ENCODE measurements around the gene GPRIN3. TPM values are rescaled to one million over a fixed set of nuclear protein-coding genes. Genes with fewer than 3 reads are reported as not detected.

The GPRIN3 gene
- total and polyA plus RNA-seq, 2 of the 13 experiments (the other 11 are each of a cell fraction or from before 2014, with no cell fraction given) = not detected

DNA sequence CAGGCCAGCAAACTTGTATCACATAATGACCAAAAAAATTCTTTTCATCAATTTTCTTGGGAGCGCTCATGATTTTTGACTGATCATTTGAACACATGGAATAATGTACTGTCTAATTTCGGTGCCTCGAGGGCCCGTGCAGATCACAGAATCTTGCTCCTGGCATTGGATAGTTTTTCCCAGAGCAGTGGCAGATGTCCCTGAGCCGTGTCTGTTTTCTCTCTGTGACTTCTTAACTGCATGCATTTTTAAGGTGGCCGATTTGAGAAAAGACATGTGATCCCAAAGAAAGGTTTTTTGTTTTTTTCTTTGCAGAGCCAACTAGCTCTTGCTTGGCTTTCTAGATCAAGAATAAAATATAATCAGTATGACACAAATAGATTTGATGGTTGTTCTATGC is 19.7 kb downstream of the GPRIN3 start:
- Histone ChIP-seq H3K36me3 (replicated peaks in 1 of 2; ENCODE audit: control insufficient read depth in 1 of 2, insufficient read depth in 2 of 2, low read length in 2 of 2) (no peaks in the 10 kb centered on the region), H3K9me3 (ENCODE audit: low read length) (no peaks in the 10 kb centered on the region), H3K4me1 (ENCODE audit: insufficient read depth, low read length) (no peaks in the 10 kb centered on the region), H3K27me3 (ENCODE audit: control insufficient read depth in 1 of 2, insufficient read depth in 2 of 2, low read length in 2 of 2) (no peaks in the 10 kb centered on the region), H2AFZ (ENCODE audit: low read length) (no peak overlapping the region), H4K20me1 (ENCODE audit: insufficient read depth, low read length) (no peaks in the 10 kb centered on the region), H3K9ac (ENCODE audit: insufficient read depth, low read depth, low read length) (no peak overlapping the region), H3K27ac (ENCODE audit: extremely low read length, insufficient read depth, low read length) (no peak overlapping the region), H3K4me2 (ENCODE audit: low read depth, low read length) (no peak overlapping the region), H3K79me2 (ENCODE audit: insufficient read depth, low read length) (no peaks in the 10 kb centered on the region), H3K4me3 (replicated peaks in 1 of 3; ENCODE audit: insufficient read depth in 1 of 3, low read depth in 2 of 3, low read length in 3 of 3) (no peak overlapping the region)
- POLR2A ChIA-PET = no interaction called here
- TF ChIP-seq ZNF468 (CRISPR knock-in tag; IDR thresholded peaks at IDR 0.05) = no peak
- no peak for TF ChIP-seq RBAK (CRISPR knock-in tag; IDR thresholded peaks at IDR 0.05)
- no peak for TF ChIP-seq ZNF34 (CRISPR knock-in tag; IDR thresholded peaks at IDR 0.05; ENCODE audit: borderline replicate concordance)
- TF ChIP-seq ZNF333 (CRISPR knock-in tag; IDR thresholded peaks at IDR 0.05; ENCODE audit: borderline replicate concordance) = no peak
- no peak for TF ChIP-seq ZNF816 (CRISPR knock-in tag; IDR thresholded peaks at IDR 0.05; ENCODE audit: borderline replicate concordance)
- CTCF ChIA-PET (ENCODE audit: low intra/inter-chr PET ratio, low total read pairs) = no interaction called here
- BruUV-seq (replicated peaks) = no TSS peak
- no peak for DNase-seq (ENCODE audit: low spot score)
- in situ Hi-C loops (cut with HindIII; ENCODE audit: extremely low pct_ligation_motif_present, low pct_unique_long_range_greater_than_20kb) = no loop called here
- intact Hi-C loops (cut with micrococcal nuclease; ENCODE audit: unreplicated experiment) = no loop called here
- FAIRE-seq = no peak
- WGBS (ENCODE audit: low lambda C conversion rate) = 3% methylated on average over 6 of the region's 6 CpGs
- ATAC-seq = no peak

DNA sequence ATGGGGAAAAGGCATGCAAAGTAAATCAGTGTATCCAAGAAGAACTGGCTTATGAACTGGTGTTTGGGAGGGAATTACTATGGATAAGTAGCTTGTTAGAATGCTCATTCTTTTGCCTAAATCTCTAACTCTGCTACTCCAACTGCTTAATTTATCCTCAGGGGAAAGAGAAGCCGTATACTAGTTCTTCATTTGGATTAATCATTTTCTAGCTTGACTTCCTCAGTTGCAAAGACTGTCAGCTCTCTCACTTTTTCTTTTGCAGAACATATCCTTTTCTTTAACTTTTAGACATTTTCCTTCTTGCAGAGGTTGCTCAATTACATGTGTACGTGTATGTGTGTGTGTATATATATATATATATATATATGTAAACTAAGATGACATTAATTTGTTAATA is 21.9 kb downstream of the GPRIN3 start:
- POLR2A ChIA-PET = no interaction called here
- no peak for TF ChIP-seq AKAP8 (CRISPR knock-in tag; IDR thresholded peaks at IDR 0.05)
- TF ChIP-seq NR2F2 (IDR thresholded peaks at IDR 0.05; ENCODE audit: borderline replicate concordance, low read depth) = no peak
- TF ChIP-seq, protein P1, sequence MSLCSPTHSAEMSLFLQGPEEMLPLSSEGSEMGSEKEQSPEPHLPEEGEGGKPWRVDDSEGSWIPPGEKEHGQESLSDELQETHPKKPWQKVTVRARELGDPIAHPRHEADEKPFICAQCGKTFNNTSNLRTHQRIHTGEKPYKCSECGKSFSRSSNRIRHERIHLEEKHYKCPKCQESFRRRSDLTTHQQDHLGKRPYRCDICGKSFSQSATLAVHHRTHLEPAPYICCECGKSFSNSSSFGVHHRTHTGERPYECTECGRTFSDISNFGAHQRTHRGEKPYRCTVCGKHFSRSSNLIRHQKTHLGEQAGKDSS (CRISPR knock-in tag; IDR thresholded peaks at IDR 0.05; ENCODE audit: borderline replicate concordance, low read depth) = no peak
- no peak for TF ChIP-seq NFE2L1 (CRISPR knock-in tag; IDR thresholded peaks at IDR 0.05; ENCODE audit: borderline replicate concordance)
- no peak for TF ChIP-seq NCOA5 (CRISPR knock-in tag; IDR thresholded peaks at IDR 0.05)
- TF ChIP-seq YEATS4 (CRISPR knock-in tag; IDR thresholded peaks at IDR 0.05; ENCODE audit: borderline replicate concordance) = no peak
- TF ChIP-seq SRF (IDR thresholded peaks at IDR 0.05; ENCODE audit: low read depth, low read length) = no peak
- no peak for TF ChIP-seq JUND (CRISPR knock-in tag; IDR thresholded peaks at IDR 0.05)
- no peak for TF ChIP-seq NRL (CRISPR knock-in tag; IDR thresholded peaks at IDR 0.05; ENCODE audit: borderline replicate concordance)
- TF ChIP-seq ZNF292 (CRISPR knock-in tag; IDR thresholded peaks at IDR 0.05; ENCODE audit: borderline replicate concordance, low read depth) = no peak
- no peak for TF ChIP-seq SOX13 (IDR thresholded peaks at IDR 0.05)
- no peak for TF ChIP-seq SOX13 (CRISPR knock-in tag; conservative IDR thresholded peaks at IDR 0.05 in 1 of 2, IDR thresholded peaks at IDR 0.05 in 1 of 2)
- no peak for TF ChIP-seq ZNF33B (CRISPR knock-in tag; IDR thresholded peaks at IDR 0.05)
- TF ChIP-seq, protein P2, sequence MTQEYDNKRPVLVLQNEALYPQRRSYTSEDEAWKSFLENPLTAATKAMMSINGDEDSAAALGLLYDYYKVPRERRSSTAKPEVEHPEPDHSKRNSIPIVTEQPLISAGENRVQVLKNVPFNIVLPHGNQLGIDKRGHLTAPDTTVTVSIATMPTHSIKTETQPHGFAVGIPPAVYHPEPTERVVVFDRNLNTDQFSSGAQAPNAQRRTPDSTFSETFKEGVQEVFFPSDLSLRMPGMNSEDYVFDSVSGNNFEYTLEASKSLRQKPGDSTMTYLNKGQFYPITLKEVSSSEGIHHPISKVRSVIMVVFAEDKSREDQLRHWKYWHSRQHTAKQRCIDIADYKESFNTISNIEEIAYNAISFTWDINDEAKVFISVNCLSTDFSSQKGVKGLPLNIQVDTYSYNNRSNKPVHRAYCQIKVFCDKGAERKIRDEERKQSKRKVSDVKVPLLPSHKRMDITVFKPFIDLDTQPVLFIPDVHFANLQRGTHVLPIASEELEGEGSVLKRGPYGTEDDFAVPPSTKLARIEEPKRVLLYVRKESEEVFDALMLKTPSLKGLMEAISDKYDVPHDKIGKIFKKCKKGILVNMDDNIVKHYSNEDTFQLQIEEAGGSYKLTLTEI (CRISPR knock-in tag; conservative IDR thresholded peaks at IDR 0.05) = no peak

More for the DNA sequence above, 21.9 kb downstream of the GPRIN3 start:
- Histone ChIP-seq H3K9me3 (ENCODE audit: low read length) (no peaks in the 10 kb centered on the region), H3K4me1 (ENCODE audit: insufficient read depth, low read length) (no peaks in the 10 kb centered on the region), H2AFZ (ENCODE audit: low read length) (no peak overlapping the region), H4K20me1 (ENCODE audit: insufficient read depth, low read length) (no peaks in the 10 kb centered on the region), H3K27me3 (ENCODE audit: control insufficient read depth in 1 of 2, insufficient read depth in 2 of 2, low read length in 2 of 2) (no peaks in the 10 kb centered on the region; a peak in 1 of 5 replicates), H3K79me2 (ENCODE audit: insufficient read depth, low read length) (no peaks in the 10 kb centered on the region), H3K4me2 (ENCODE audit: low read depth, low read length) (no peak overlapping the region), H3K36me3 (replicated peaks in 1 of 2; ENCODE audit: control insufficient read depth in 1 of 2, insufficient read depth in 2 of 2, low read length in 2 of 2) (no peaks in the 10 kb centered on the region; a peak in 1 of 5 replicates), H3K9ac (ENCODE audit: insufficient read depth, low read depth, low read length) (no peak overlapping the region), H3K27ac (ENCODE audit: extremely low read length, insufficient read depth, low read length) (no peak overlapping the region), H3K4me3 (replicated peaks in 1 of 3; ENCODE audit: insufficient read depth in 1 of 3, low read depth in 2 of 3, low read length in 3 of 3) (no peak overlapping the region)
- CTCF ChIA-PET (ENCODE audit: low intra/inter-chr PET ratio, low total read pairs) = no interaction called here
- ATAC-seq = no peak
- no peak for FAIRE-seq
- intact Hi-C loops (cut with micrococcal nuclease; ENCODE audit: unreplicated experiment) (no loop called here), in situ Hi-C loops (cut with HindIII; ENCODE audit: extremely low pct_ligation_motif_present, low pct_unique_long_range_greater_than_20kb) (no loop called here)
- no peak for DNase-seq (ENCODE audit: low spot score)
- no TSS peak for BruUV-seq (replicated peaks)
- 2% methylated on average over 2 of the region's 2 CpGs for WGBS (ENCODE audit: low lambda C conversion rate)

Data from HepG2 (cell line).